ENCODE data around the gene IL17C.

Gene IL17C

DNA sequence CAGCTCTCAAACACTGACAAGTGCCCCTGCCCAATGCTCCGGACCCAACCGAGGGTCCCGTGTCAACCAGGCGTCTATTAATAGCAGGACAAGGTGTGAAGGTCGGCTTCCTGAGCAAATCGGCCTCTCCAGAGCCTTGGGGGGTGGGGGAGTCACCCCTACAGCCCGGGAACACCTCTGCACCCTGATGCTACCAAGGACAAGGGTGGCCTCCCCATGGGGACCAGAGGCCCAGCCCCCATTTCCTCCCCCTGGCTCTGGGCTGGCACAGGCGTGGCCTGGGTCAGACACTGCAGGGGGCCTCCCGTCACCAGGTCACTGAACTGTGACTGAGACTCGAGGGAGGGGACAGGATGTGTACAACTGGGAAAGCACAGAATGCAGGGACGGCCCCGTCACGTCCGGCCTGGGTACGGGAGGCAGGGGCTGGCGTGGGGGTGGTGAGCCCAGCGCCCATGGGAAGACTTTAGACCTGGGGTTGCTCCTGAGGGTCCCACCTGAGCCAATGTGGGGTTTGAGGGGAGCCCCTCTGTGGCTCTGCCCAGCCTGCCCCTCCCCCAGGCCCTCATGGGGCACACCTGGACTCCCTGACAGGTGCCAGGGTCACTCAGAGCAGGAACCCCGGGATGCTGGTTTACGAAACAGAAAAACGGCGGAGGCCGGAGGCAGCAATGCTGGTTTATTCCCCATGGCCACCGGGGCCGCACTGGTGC, 13.1 kb downstream of the IL17C start:
- TF ChIP-seq, protein P1, sequence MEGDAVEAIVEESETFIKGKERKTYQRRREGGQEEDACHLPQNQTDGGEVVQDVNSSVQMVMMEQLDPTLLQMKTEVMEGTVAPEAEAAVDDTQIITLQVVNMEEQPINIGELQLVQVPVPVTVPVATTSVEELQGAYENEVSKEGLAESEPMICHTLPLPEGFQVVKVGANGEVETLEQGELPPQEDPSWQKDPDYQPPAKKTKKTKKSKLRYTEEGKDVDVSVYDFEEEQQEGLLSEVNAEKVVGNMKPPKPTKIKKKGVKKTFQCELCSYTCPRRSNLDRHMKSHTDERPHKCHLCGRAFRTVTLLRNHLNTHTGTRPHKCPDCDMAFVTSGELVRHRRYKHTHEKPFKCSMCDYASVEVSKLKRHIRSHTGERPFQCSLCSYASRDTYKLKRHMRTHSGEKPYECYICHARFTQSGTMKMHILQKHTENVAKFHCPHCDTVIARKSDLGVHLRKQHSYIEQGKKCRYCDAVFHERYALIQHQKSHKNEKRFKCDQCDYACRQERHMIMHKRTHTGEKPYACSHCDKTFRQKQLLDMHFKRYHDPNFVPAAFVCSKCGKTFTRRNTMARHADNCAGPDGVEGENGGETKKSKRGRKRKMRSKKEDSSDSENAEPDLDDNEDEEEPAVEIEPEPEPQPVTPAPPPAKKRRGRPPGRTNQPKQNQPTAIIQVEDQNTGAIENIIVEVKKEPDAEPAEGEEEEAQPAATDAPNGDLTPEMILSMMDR (conservative IDR thresholded peaks at IDR 0.05; ENCODE audit: low read depth, low read length): no peak
- H3K4me3 ChIP-seq (ENCODE audit: low read length): peak overlapping the region; percentile 75
- DNase-seq (ENCODE audit: low read depth): no peak

- no peak overlapping the region for H3K4me3 ChIP-seq (ENCODE audit: low read length)
These were observed 13.8 kb downstream of the IL17C start for GRCh38 chr16:88651989-88652761.

GRCh38 chr16:88652762-88653063, 14.3 kb downstream of the IL17C start:
- TF ChIP-seq, protein P1 (conservative IDR thresholded peaks at IDR 0.05; ENCODE audit: low read depth, low read length): no peak
- H3K4me3 ChIP-seq (ENCODE audit: low read length): no peak overlapping the region
- DNase-seq (ENCODE audit: low read depth): no peak

More at GRCh38 chr16:88651989-88652761, 13.8 kb downstream of the IL17C start:
- DNase-seq (ENCODE audit: low read depth): no peak
- TF ChIP-seq, protein P1 (conservative IDR thresholded peaks at IDR 0.05; ENCODE audit: low read depth, low read length): no peak

DNA sequence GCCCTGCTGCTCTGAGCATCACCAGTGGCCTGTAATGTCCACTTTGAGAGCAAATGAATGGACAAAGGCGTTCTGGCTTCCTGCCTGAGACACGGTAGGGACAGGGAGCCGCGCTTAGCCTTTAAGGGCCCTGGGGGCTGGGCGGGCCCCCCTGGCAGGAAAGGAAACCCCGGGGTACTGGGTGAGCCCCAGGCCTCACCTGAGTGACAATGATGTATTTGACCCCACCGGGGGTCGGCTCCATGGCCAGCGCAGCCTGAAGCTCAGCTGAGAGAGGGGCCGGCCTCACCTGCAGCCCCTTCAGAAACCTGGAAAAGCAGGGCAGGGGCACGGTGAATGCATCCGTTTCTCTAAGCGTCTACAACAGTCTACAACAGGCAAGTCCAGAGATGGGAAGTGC, 14.7 kb downstream of the IL17C start:
- no peak for DNase-seq (ENCODE audit: low read depth)
- TF ChIP-seq, protein P1 (conservative IDR thresholded peaks at IDR 0.05; ENCODE audit: low read depth, low read length): no peak
- no peak overlapping the region for H3K4me3 ChIP-seq (ENCODE audit: low read length)

GRCh38 chr16:88653596-88654362, 15.4 kb downstream of the IL17C start:
- TF ChIP-seq, protein P1 (conservative IDR thresholded peaks at IDR 0.05; ENCODE audit: low read depth, low read length): no peak
- no peak overlapping the region for H3K4me3 ChIP-seq (ENCODE audit: low read length)
- no peak for DNase-seq (ENCODE audit: low read depth)

GRCh38 chr16:88654363-88655052, 16.1 kb downstream of the IL17C start:
- no peak overlapping the region for H3K4me3 ChIP-seq (ENCODE audit: low read length)
- TF ChIP-seq, protein P1 (conservative IDR thresholded peaks at IDR 0.05; ENCODE audit: low read depth, low read length): no peak
- no peak for DNase-seq (ENCODE audit: low read depth)

Measured in retinal pigment epithelial cell (primary cell).